GM19455 (cell line): ENCODE data around the gene FCN1.

Experiments used
- ATAC-seq: cut with Tn5 transposase; IDR thresholded peaks from one replicate; pipeline ENCODE4 v1.9.1; 2021; ENCODE audit not compliant: unreplicated experiment

The FCN1 gene

GRCh38 chr9:134894136-134894860 lies 23.4 kb downstream of the FCN1 start:
- ATAC-seq: no peak

DNA sequence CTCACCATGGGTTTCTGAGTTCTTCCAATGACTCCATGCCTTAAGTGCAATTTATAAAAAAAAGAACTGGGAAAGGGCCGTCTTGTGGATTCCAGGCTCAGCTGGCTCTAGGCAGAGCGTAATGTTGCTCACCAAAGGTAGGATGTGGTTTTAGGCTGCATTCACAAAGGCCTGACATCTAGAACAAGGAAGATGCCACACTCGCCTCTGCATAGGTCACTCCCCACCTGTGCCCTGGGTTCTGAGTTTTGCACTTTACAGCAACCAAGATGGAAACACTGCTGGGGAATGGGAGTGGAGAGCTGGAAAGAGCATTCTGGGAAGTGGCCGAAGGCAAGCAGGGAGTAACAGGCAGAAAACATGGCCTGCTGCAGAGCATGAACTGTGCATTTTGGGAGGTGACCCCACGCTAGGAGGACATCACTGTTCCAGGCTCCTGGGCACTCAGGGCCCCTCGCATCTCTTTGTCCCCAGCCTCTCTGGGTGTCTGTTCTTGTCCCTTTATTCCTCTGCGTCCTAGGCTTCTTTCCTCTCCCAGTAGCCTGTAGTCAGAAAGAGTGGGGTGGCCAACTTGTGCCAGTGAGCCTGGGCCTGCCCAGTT lies 24.8 kb downstream of the FCN1 start:
- no peak for ATAC-seq

GRCh38 chr9:134892221-134892620 lies 25.5 kb downstream of the FCN1 start:
- no peak for ATAC-seq

DNA sequence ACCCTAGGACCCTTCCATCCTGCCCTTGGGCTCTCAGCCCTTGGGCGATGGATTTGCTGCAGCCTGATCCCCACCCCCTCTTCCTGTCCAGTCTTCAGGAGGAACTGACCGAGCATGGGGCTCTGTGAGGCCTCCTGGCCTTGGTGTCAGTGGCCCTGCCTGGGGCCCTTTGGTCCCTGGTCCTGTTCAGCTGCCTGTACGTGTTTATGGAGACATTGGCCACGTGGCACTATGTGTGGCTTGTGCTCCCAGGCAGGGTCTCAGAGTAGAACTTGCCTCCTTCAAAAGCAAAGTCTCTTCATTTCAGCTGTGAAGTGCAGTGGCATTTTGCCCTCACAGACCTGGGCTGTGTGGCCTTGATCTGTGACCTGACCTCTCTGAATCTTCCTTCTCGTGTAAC lies 26.0 kb downstream of the FCN1 start:
- ATAC-seq: no peak

- ATAC-seq: no peak
Observed at GRCh38 chr9:134891053-134891452, 26.7 kb downstream of the FCN1 start.

DNA sequence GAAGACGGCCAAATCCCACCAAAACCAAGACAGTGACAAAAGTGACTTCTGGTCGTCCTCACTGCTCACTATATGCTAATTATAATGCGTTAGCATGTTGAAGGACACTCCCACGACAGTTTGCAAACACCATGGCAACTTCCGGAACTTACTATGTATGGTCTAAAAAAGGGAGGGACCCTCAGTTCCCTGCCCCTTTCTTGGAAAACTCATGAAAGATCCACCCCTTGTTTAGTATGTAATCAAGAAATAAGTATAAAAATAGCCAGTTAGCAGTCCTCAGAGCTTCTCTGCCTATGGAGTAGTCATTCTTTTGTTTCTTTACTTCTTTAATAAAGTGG lies 27.6 kb downstream of the FCN1 start:
- no peak for ATAC-seq

DNA sequence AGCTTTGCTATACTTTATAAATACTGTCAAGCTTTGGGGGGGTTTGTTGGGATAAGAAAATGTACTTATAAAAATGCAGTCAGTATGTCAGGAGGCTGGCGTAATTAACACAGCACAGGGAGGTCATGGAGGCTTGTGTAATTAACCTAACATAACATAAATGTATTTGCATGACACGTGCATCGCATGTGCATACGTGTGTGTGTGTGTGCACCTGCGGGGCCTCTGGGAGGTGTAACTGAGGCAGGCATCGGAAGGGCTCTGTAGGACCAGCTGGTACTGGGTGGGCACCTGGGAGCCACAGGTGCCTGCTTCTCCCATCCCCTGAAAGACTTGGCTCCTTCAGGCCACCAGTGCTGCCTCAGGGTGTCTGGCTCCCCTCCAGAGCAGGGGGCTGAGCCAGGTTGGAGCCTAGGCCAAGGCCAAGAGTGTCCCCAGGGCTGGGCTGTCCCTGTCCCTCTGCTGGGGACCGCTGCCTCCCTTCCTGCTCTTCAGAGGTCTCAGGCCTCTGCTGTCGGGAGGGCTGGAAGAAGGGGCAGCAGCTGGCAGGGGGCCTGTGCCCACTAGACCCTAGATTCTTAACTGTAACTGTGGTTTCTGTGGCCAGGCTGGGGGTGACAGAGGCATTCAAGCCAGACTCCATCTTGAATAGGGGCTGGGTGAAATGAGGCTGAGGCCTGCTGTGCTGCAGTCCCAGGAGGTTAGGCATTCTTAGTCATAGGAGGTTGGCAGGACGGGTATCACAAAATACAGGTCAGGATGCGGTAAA lies 28.1 kb downstream of the FCN1 start:
- ATAC-seq: no peak

GRCh38 chr9:134888603-134889190 lies 29.0 kb downstream of the FCN1 start:
- ATAC-seq: no peak

DNA sequence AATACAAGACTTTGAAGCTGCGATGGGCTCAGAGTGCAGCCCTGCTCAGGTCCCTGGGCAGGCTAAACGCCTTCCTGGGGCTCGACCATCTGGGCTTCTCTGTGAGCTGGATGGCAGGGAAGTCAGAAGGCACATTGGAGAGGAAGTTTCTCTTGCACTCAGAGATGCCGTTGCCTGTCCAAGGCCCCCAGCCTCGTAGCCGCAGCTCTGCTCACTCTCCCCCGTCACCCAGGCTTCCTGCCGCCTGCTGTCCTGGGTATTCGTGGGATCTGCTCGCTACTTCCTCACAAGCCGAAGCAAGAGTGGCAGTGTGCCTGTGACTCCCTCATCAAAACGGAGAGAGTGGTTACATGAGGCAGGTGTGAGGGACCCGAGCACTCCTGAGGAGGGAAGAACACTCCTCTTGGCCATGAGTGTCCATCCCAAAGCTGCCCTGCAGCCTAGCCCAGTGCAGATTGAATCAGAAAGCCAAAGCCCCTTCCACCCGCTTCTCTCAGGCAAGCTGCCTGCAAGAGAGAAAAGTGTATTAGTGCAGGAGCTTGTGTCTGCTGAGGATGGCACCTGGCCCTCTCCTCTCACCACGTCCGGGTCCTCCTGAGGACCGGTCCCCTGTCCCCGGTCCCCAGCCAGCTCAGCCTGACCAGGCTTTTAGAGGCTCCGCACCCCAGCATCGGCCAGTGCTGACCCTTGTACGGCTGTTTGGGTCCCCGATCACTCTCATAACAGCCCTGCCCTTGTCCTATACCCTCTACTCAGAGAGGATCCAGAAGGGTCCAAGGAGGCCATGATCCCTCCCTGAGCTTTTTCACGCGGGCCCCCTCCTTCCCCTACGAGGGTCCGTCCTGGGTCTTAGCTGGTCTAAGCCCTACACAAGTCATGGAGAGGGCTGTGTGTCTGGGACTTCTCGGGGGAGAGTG lies 29.8 kb downstream of the FCN1 start:
- no peak for ATAC-seq

DNA sequence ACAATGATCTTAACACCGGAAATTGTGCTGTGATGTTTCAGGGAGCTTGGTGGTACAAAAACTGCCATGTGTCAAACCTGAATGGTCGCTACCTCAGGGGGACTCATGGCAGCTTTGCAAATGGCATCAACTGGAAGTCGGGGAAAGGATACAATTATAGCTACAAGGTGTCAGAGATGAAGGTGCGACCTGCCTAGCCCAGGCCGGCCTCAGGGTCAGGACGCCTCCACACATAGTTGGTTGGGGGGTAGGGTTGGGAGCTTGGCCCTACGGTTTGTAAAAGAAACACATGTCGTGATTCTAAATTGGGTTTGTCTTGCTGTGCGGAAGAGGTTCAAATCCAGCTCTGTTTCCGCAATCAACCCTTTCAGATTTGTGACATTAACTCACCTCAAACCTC lies 30.5 kb downstream of the FCN1 start:
- no peak for ATAC-seq

DNA sequence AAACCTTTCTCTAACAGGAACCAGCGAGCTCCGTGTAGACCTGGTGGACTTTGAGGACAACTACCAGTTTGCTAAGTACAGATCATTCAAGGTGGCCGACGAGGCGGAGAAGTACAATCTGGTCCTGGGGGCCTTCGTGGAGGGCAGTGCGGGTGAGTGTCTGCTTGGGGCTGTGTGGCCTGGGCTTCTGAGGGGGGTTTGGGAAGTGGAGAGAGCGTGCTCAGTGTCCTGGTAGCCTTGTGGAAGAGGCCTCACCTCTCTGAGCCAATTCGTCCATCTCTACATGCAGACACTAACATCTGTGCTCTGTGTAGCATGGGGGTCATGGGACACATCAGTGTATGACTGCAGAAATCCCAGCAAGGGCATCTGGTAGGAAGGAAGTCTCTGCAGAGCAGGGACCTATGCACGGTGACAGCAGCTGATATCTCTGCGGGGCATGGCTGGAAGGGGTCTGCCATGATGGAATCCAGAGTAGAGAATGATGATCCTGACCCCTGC lies 31.2 kb downstream of the FCN1 start:
- no peak for ATAC-seq

GRCh38 chr9:134885679-134886412 lies 31.9 kb downstream of the FCN1 start:
- ATAC-seq: no peak

DNA sequence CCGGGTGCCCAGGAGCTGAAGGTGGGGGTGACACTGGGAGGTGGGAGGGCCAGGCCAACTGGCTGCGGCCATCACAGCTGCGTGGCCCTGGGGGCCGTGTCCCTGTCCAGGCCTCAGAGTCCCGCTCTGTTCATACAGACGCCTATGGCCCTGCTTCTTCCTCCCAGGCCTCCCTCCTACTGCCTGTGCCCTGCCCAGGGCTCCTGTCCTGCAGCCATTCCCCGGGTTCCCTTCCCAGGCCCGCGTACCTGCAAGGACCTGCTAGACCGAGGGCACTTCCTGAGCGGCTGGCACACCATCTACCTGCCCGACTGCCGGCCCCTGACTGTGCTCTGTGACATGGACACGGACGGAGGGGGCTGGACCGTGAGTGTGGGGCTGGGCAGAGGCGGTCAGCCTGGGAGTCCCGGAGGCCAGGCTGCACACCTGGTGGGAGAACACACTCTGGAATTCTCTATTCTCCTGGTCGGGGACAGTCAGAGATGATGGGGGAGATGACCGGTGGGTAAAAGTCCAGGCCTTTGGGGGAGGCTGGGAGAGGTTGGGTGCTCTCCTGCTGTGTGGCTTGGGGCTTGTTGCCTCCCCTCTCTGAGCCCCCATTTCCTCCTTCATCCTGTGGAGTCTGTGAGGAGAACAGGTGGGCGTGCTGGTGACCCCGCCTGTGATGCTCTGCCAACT lies 32.6 kb downstream of the FCN1 start:
- ATAC-seq: no peak

- no peak for ATAC-seq
Observed at GRCh38 chr9:134884492-134884891, 33.2 kb downstream of the FCN1 start.

GRCh38 chr9:134883040-134883782 lies 34.5 kb downstream of the FCN1 start:
- ATAC-seq: no peak

- ATAC-seq: no peak
Observed at GRCh38 chr9:134882204-134882785, 35.4 kb downstream of the FCN1 start.

DNA sequence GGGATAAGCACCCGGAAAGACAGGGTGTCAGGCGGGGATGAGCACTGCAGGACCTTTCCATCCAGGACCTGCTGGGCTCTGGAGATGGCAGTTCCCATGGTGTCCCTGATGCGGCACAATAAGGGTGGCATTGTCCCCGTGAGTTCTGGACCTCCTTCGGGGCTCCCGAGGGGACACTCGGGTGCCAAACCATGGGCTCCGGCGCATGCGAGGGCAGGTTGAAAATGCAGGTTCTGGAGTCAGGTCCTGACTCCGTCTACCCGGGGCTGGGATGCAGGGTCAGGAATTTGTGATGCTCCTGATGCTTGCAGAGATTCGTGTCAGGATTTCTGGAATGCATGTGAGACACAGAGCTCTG lies 36.4 kb downstream of the FCN1 start:
- ATAC-seq: no peak

- ATAC-seq: no peak
Observed at GRCh38 chr9:134880484-134881312, 37.0 kb downstream of the FCN1 start, which contains the start of gene FCN2. FCN2 (plus strand) TSS chr9:134880810; CDS start chr9:134880822, 12 bp downstream.
